Measurements from ENCODE around the gene RCOR2.

DNA sequence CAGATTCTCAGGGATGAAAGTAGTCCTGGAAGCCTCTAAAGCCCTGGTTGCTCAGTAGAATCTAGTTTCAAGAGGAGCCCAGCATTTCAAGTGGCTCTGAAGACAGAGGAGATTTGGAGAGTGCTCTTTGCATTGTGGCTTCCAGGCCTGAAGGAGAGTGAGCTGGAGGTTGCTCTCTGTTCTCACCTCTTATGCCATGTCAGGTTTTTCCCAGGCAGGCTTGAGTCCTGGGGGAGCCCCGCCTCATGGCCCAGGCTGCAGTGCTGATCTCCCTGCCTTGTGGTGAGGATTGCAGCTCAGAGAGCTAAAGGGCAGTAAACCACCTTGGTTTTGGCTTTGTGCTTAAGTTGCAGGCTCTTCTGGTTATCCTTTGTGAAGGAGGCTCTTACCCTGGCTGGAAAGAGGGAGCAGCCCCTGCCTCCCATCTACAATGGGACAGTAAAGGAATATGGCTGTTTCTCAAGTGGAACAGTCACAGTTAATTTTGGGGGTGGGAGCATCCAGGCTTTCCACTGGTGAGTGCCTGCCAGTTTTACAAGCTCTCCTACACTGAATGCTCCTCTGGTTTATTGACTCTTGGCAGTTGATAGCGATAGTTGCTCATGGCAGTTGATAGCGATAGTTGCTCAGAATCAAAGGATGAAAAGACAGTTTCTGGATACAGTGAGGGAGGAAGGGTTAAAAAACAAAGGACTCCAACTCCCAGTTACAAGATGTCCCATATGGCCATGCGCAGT is 32.6 kb downstream of the RCOR2 start:
- TF ChIP-seq GATA2 (IDR thresholded peaks at IDR 0.05; ENCODE audit: low read depth, low read length) (no peak), GATA3 (IDR thresholded peaks at IDR 0.05; ENCODE audit: low read depth, low read length) (no peak)

Measured in SH-SY5Y (cell line).